Lung (tissue), 12 donors: ENCODE data around the gene BDH2. TPM values are rescaled to one million over a fixed set of nuclear protein-coding genes. Genes with fewer than 3 reads are reported as not detected.

Experiments
- ATAC-seq: fragments of 200-7000 bp; cut with Tn5 transposase; one replicate; pipeline ENCODE4 v1.9.1; 2020; ENCODE audit warnings: moderate number of reproducible peaks; ENCODE audit not compliant: insufficient read depth, low FRiP score
- DNase-seq, 3 donors: peaks; one replicate each; pipeline ENCODE4 v3.0.0-alpha.2; 2013 to 2017
- H3K27ac ChIP-seq, 2 donors: one replicate each; pipeline ENCODE4 v1.5.1; 2013; ENCODE audit warnings: mild to moderate bottlenecking in 2 of 2, moderate library complexity in 2 of 2, control low read depth in 1 of 2, inconsistent platforms in 1 of 2, low read depth in 1 of 2, low read length in 1 of 2
- H3K27me3 ChIP-seq, 3 donors: one replicate each; pipeline ENCODE4 v1.5.1; 2013; ENCODE audit warnings: low read length in 2 of 3; ENCODE audit not compliant: control insufficient read depth in 3 of 3, insufficient read depth in 3 of 3
- H3K36me3 ChIP-seq, 4 donors: one replicate each; pipeline ENCODE4 v1.5.1; 2013; ENCODE audit warnings: low read length in 4 of 4, mild to moderate bottlenecking in 1 of 4, moderate library complexity in 1 of 4; ENCODE audit not compliant: control insufficient read depth in 4 of 4, insufficient read depth in 4 of 4
- H3K4me1 ChIP-seq, 5 donors: one replicate each; pipeline ENCODE4 v1.5.1; 2013; ENCODE audit warnings: low read length in 5 of 5, mild to moderate bottlenecking in 2 of 5, moderate library complexity in 1 of 5; ENCODE audit not compliant: control insufficient read depth in 5 of 5, insufficient read depth in 5 of 5
- H3K4me3 ChIP-seq: one replicate; pipeline ENCODE4 v1.5.1; 2013; ENCODE audit warnings: mild to moderate bottlenecking, control low read depth, moderate library complexity
- H3K9ac ChIP-seq, 2 donors: one replicate each; pipeline ENCODE4 v1.5.1; 2013; ENCODE audit warnings: low read length in 2 of 2, control low read depth in 1 of 2; ENCODE audit not compliant: insufficient read depth in 1 of 2
- H3K9me3 ChIP-seq, 4 donors: one replicate each; pipeline ENCODE4 v1.5.1; 2013; ENCODE audit warnings: low read length in 3 of 4, mild to moderate bottlenecking in 1 of 4, moderate library complexity in 1 of 4; ENCODE audit not compliant: control insufficient read depth in 4 of 4, insufficient read depth in 3 of 4
- WGBS, 2 donors: extraction: QIAGEN DNeasy Blood & Tissue Kit; methylation state at CpG; one replicate each; pipeline ENCODE4 v1.1.7; 2013; 5-methylcytosine and 5-hydroxymethylcytosine counted together
- polyA plus RNA-seq, 2 donors: library from polyadenylated mRNA; stranded (reverse); fragments of 200-250 nt; gene quantifications; one replicate each; pipeline ENCODE4 v1.2.1, GENCODE V29; 2013
- total RNA-seq, 2 donors: library from RNA; depleted of rRNA in 1 of 2; stranded (reverse); fragments of >200 nt in 1 of 2; gene quantifications; one replicate each; pipeline ENCODE4 v1.2.1, GENCODE V29; 2014 to 2021
- TF ChIP-seq, protein P1 (sequence below): IDR thresholded peaks from 2 replicates; pipeline ENCODE4 v1.5.1; 2012; ENCODE audit warnings: mild to moderate bottlenecking; ENCODE audit errors: control extremely low read depth, extremely low read depth
- donor health status: control.
- donor health status: control.
- donor health status: Bipolar disorder and iron deficiency.
- donor health status: healthy.
- donor health status: DM: yes; HTN: yes; CAD: no.

BDH2 gene
- total and polyA plus RNA-seq, 4 donors: 30.9 to 99.2 (median 54.4) TPM

DNA sequence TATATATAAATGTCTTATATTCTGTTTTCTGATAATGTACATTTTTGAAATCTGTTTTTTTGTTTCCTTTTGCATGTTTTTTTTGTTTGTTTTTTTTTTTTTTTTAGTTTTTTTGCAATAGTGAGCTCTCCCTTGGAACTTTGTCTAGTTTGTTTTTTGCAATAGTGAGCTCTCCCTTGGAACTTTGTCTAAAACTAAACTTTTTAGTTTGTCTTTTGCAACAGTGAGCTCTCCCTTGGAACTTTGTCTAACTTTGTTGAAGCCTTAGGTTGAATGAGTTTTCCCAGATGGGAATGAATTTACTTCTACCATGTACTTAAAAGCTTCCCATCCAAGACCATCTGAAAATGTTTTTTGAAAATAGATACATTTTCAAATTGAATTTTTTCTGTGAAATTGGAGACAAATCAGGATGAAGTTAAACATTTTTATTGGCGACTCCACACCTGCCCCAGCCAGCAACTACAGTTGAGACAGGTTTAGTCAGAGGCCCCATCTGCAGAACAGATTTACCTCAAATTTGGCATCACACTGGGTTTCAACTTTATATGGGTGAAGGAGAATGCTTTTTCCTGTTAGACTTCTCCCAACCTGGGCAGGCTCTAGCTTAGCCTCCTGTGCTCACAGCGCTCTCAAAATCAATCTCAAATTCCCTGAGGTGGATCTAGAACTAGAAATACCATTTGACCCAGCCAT, 39.0 kb downstream of the BDH2 start:
- H3K36me3 ChIP-seq: no peaks in the 10 kb centered on the region
- no peak overlapping the region for H3K27ac ChIP-seq
- WGBS, 2 donors: 97 to 100% methylated on average over 2 of the region's 2 CpGs
- no peaks in the 10 kb centered on the region for H3K27me3 ChIP-seq
- DNase-seq (no peak), ATAC-seq (no peak)
- H3K4me3 ChIP-seq: no peak overlapping the region
- no peak overlapping the region for H3K9ac ChIP-seq
- no peaks in the 10 kb centered on the region for H3K9me3 ChIP-seq
- TF ChIP-seq, protein P1, sequence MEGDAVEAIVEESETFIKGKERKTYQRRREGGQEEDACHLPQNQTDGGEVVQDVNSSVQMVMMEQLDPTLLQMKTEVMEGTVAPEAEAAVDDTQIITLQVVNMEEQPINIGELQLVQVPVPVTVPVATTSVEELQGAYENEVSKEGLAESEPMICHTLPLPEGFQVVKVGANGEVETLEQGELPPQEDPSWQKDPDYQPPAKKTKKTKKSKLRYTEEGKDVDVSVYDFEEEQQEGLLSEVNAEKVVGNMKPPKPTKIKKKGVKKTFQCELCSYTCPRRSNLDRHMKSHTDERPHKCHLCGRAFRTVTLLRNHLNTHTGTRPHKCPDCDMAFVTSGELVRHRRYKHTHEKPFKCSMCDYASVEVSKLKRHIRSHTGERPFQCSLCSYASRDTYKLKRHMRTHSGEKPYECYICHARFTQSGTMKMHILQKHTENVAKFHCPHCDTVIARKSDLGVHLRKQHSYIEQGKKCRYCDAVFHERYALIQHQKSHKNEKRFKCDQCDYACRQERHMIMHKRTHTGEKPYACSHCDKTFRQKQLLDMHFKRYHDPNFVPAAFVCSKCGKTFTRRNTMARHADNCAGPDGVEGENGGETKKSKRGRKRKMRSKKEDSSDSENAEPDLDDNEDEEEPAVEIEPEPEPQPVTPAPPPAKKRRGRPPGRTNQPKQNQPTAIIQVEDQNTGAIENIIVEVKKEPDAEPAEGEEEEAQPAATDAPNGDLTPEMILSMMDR: no peak
- H3K4me1 ChIP-seq: no peaks in the 10 kb centered on the region

DNA sequence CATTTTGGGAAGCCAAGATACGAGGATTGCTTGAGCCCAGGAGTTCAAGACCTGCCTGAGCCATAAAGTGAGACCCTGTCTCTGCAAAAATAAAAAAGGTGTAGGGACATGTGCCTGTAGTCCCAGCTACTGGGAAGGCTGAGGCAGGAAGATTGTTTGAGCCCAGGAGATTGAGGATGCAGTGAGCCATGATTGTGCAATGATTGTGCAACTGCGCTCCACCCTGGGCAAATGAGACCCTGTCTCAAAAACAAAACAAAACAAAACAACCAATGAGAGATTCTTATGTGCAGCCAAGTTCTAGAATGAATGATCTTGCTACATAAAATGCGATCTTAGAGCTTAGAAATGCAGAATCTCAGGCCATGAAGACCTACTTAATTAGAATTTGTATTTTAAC, 45.6 kb downstream of the BDH2 start:
- WGBS, 2 donors: 88 to 92% methylated on average over 3 of the region's 3 CpGs
- TF ChIP-seq, protein P1: no peak
- no peak for ATAC-seq

DNA sequence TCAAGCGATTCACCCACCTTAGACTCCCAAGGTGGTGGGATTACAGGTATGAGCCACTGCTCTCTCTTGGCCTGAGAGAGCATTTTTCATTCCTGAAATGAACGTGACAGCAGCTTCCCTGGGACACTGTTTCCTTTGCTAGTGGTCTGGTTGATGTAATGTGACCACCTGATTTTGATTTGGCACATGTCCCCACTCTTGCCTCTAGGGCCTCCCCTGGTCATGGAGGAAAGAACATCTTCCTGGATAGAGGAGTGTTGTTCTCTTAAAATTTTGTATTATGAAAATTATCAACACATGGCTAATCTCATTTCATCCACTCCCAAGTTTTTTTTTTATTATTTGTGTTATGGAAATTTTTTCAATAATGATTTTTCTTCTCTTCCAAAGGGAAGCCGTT, 46.9 kb downstream of the BDH2 start:
- Histone ChIP-seq H3K27ac (no peak overlapping the region), H3K9ac (no peak overlapping the region), H3K4me3 (no peak overlapping the region), H3K4me1 (no peaks in the 10 kb centered on the region), H3K9me3 (no peaks in the 10 kb centered on the region), H3K36me3 (peaks cover 0 to 3% (median 0%) of the 10 kb centered on the region in 4 donors), H3K27me3 (no peaks in the 10 kb centered on the region)
- DNase-seq (no peak), ATAC-seq (no peak)
- 86 to 90% methylated on average over 3 of the region's 3 CpGs for WGBS, 2 donors
- TF ChIP-seq, protein P1: no peak

More for the DNA sequence above, 45.6 kb downstream of the BDH2 start:
- DNase-seq: no peak
- H3K27ac ChIP-seq: no peak overlapping the region
- H3K36me3 ChIP-seq: peaks cover 0 to 2% (median 0%) of the 10 kb centered on the region in 4 donors
- H3K9me3 ChIP-seq: no peaks in the 10 kb centered on the region
- no peaks in the 10 kb centered on the region for H3K4me1 ChIP-seq
- no peaks in the 10 kb centered on the region for H3K27me3 ChIP-seq
- H3K4me3 ChIP-seq: no peak overlapping the region
- no peak overlapping the region for H3K9ac ChIP-seq

DNA sequence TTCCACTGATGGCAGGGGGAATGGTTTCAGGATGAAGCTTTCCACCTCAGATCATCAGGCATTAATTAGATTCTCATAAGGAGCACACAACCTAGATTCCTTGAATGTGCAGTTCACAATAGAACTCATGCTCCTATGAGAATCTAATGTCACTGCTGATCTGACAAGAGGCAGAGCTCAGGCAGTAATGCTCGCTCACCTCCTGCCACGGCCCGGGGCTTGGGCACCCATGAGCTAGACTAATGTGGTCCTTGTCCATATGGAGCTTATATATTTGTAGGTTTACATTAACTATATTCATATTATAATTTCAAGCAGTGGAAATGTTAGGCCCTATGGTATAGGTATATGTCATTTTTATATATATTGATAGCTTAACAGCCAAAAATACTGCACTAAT, 47.5 kb downstream of the BDH2 start:
- no peak for DNase-seq
- Histone ChIP-seq H3K4me3 (no peak overlapping the region), H3K27ac (no peak overlapping the region), H3K4me1 (no peaks in the 10 kb centered on the region), H3K9ac (no peak overlapping the region), H3K36me3 (peaks cover 0 to 3% (median 0%) of the 10 kb centered on the region in 4 donors), H3K9me3 (no peaks in the 10 kb centered on the region), H3K27me3 (no peaks in the 10 kb centered on the region)
- WGBS, 2 donors: 96 to 98% methylated on average over 3 of the region's 3 CpGs
- TF ChIP-seq, protein P1: no peak
- no peak for ATAC-seq
